ENCODE measurements around the gene PLPP7. TPM values are rescaled to one million over a fixed set of nuclear protein-coding genes. Genes with fewer than 3 reads are reported as not detected.
A peak's percentile ranks its signal among the peaks of the same experiment; 100 is the strongest.

Gene PLPP7
- total RNA-seq, 1 donor from 2014 or later: 107 TPM

GRCh38 chr9:131278702-131279111 is 10.8 kb upstream of the PLPP7 start:
- intact Hi-C loops (cut with DNase I): loop anchor here (2.0 kb wide), 1 partner anchor 56 kb away; no protein-coding TSS in a partner anchor
- ATAC-seq (no peak), DNase-seq (ENCODE audit: missing footprints) (peak; percentile 65)

- intact Hi-C loops (cut with DNase I): loop anchor here (2.0 kb wide), 1 partner anchor 55 kb away; no protein-coding TSS in a partner anchor
- DNase-seq (ENCODE audit: missing footprints): peak; percentile 68
Observed at GRCh38 chr9:131279196-131279862, 10.2 kb upstream of the PLPP7 start.

GRCh38 chr9:131279863-131280570 is 9.5 kb upstream of the PLPP7 start:
- DNase-seq (ENCODE audit: missing footprints) (peak; percentile 72), ATAC-seq (no peak)
- intact Hi-C loops (cut with DNase I): loop anchor here (2.0 kb wide), 1 partner anchor 55 kb away; no protein-coding TSS in a partner anchor

More at GRCh38 chr9:131279196-131279862, 10.2 kb upstream of the PLPP7 start:
- peak; percentile 11 for ATAC-seq

- no peak for ATAC-seq
- DNase-seq (ENCODE audit: missing footprints): no peak
- intact Hi-C loops (cut with DNase I): no loop called here
Observed at GRCh38 chr9:131280660-131281059, 8.9 kb upstream of the PLPP7 start.

- intact Hi-C loops (cut with DNase I): no loop called here
- peak; percentile 41 for DNase-seq (ENCODE audit: missing footprints)
Observed at GRCh38 chr9:131281119-131281965, 8.2 kb upstream of the PLPP7 start.

GRCh38 chr9:131282175-131282574 is 7.3 kb upstream of the PLPP7 start:
- peak; percentile 30 for DNase-seq (ENCODE audit: missing footprints)
- no peak for ATAC-seq
- intact Hi-C loops (cut with DNase I): no loop called here

More at GRCh38 chr9:131281119-131281965, 8.2 kb upstream of the PLPP7 start:
- no peak for ATAC-seq

GRCh38 chr9:131282688-131283422 is 6.7 kb upstream of the PLPP7 start:
- ATAC-seq (peak; percentile 59), DNase-seq (ENCODE audit: missing footprints) (peak; percentile 69)
- intact Hi-C loops (cut with DNase I): no loop called here

GRCh38 chr9:131284856-131285255 is 4.7 kb upstream of the PLPP7 start:
- ATAC-seq (no peak), DNase-seq (ENCODE audit: missing footprints) (no peak)
- intact Hi-C loops (cut with DNase I): no loop called here

GRCh38 chr9:131287359-131287758 is 2.2 kb upstream of the PLPP7 start:
- no peak for DNase-seq (ENCODE audit: missing footprints)
- no peak for ATAC-seq
- intact Hi-C loops (cut with DNase I): no loop called here

- DNase-seq (ENCODE audit: missing footprints) (no peak), ATAC-seq (no peak)
- intact Hi-C loops (cut with DNase I): no loop called here
Observed at GRCh38 chr9:131288217-131288616, 1.3 kb upstream of the PLPP7 start.

- intact Hi-C loops (cut with DNase I): loop anchor here (5.0 kb wide), 1 partner anchor 42 kb away; no protein-coding TSS in a partner anchor
- DNase-seq (ENCODE audit: missing footprints) (no peak), ATAC-seq (peak; percentile 24)
Observed at GRCh38 chr9:131290036-131290766, 678 bp downstream of the PLPP7 start.

- no peak for ATAC-seq
- no peak for DNase-seq (ENCODE audit: missing footprints)
- intact Hi-C loops (cut with DNase I): loop anchor here (5.0 kb wide), 1 partner anchor 41 kb away; no protein-coding TSS in a partner anchor
Observed at GRCh38 chr9:131290767-131291370, 1.3 kb downstream of the PLPP7 start.

GRCh38 chr9:131291795-131292315 is 2.3 kb downstream of the PLPP7 start:
- ATAC-seq (no peak), DNase-seq (ENCODE audit: missing footprints) (peak; percentile 31)
- intact Hi-C loops (cut with DNase I): loop anchor here (5.0 kb wide), 1 partner anchor 40 kb away; no protein-coding TSS in a partner anchor

- DNase-seq (ENCODE audit: missing footprints): peak; percentile 43
- ATAC-seq: no peak
- intact Hi-C loops (cut with DNase I): loop anchor here (5.0 kb wide), 1 partner anchor 39 kb away; no protein-coding TSS in a partner anchor
Observed at GRCh38 chr9:131292937-131293336, 3.4 kb downstream of the PLPP7 start.

GRCh38 chr9:131296460-131296859 is 6.9 kb downstream of the PLPP7 start:
- intact Hi-C loops (cut with DNase I): no loop called here
- DNase-seq (ENCODE audit: missing footprints): peak; percentile 50
- ATAC-seq: no peak

- intact Hi-C loops (cut with DNase I): no loop called here
- ATAC-seq (no peak), DNase-seq (ENCODE audit: missing footprints) (peak; percentile 63)
Observed at GRCh38 chr9:131296906-131297500, 7.5 kb downstream of the PLPP7 start.

GRCh38 chr9:131297903-131298302 is 8.4 kb downstream of the PLPP7 start:
- DNase-seq (ENCODE audit: missing footprints) (no peak), ATAC-seq (peak; percentile 61)
- intact Hi-C loops (cut with DNase I): no loop called here

All from Right ventricle myocardium inferior (tissue), 1 donor.